Raji (cell line): ENCODE data around the gene C1orf56.

Source experiments
- POLR2A ChIP-seq: IDR thresholded peaks from 2 replicates; pipeline ENCODE4 v1.6.1; 2011; ENCODE audit warnings: low read depth, low read length, control low read depth; ENCODE audit not compliant: insufficient read depth

Gene C1orf56

DNA sequence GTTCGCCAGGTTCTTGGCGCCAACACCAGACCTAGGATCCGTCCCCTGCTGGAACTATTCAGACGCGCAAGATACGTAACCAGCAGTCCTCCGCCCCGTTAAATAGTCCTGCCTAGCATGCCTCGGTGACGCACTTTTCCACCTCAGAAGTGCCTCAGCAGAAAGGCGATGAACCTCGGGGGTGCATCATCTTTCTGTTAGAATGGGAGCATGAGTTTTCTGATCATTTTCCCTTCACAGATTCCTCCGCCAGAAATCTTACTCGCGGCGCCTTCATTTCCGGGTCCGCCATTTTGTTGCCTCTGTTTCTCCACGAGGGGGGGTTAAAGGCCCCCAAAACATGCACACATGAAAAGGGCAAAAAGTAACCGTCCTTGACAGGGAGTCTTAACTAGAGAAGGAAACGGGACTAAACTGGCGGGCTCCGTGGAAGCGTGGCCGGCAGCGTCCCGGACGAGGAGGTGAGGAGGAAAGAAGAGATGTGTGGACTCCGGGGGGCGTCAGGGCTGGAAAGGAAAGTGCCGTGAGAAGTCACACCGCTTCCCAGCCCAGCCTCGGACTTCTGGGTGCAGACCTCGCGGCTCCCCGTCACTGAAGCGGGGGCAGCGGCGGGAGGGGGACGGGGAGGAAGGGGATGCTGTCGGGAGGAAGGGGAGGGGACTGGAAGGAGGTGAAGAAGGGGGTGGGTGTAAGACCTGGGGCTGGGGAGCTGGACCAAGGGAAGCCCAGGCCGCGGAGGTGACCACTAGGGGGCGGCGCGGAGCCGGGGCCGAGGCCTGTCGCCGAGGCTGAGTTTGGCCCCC, 23.1 kb downstream of the C1orf56 start, which contains the start of gene GABPB2:
Gene GABPB2, plus strand, starts transcription at position 288 of the 803 bp plus-strand sequence. CDS start 17,429 bp downstream, outside the sequence.
- peak; percentile 55 for TF ChIP-seq POLR2A

DNA sequence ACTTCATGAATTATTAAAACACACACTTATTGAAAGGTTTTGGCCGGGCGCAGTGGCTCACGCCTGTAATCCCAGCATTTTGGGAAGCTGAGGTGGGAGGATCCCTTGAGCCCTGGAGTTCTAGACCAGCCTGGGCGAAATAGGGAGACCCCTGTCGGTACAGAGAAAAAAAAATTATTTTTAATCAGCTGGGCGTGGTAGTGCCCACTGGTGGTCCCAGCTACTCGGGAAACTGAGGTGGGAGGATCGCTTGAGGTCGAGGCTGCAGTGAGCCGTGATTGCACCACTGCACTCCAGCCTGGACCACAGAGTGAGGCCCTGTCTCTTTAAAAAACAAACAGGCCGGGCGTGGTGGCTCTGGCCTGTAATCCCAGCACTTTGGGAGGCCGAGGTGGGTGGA, 24.7 kb downstream of the C1orf56 start:
- no peak for TF ChIP-seq POLR2A

DNA sequence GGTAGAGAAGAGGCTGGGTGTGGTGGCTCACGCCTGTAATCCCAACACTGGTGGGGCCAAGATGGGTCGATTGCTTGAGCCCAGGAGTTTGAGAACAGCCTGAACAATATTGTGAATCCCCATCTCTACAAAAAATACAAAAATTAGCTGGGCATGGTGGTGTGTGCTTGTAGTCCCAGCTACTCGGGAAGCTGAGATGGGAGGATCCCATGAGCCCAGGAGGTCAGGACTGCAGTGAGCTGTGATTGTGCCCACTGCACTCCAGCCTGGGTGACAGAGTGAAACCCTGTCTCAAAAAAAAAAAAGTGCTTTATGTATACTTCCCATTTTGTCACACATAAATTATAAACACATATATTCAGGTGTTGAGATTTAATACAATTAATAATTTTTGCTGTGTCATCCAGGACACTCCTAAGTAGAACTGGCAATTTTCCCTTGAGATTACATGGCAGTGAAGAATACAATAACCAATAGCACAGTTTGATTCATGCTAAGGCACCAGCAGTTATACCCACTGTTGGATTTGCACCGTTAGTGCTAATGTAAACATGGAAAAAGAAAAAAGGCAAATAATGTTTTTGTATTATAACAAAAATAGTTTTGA, 38.5 kb downstream of the C1orf56 start:
- TF ChIP-seq POLR2A, result no peak

DNA sequence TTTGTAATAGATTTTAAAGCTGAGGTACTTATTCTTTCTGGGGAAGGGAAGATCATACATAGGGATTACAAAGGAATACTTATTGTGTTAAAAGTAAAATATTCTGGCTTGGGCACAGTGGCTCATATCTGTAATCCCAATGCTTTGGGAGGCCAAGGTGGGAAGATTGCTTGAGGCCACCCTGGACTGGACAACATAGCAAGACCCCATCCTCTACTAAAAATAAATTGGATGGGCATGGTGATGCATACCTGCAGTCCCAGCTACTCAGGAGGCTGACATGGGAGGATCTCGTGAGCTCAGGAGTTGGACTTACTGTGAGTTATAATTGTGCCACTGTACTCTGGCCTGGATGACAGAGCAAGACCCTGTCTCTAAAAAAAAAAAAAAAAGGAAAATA, 50.6 kb downstream of the C1orf56 start:
- no peak for TF ChIP-seq POLR2A
